ENCODE data around the gene TRIM3.
"Not testable (repeated sequence)": the region's sequence is repeated elsewhere in the genome, so short reads cannot be mapped to it uniquely, and the experiment has no call there.

DNA sequence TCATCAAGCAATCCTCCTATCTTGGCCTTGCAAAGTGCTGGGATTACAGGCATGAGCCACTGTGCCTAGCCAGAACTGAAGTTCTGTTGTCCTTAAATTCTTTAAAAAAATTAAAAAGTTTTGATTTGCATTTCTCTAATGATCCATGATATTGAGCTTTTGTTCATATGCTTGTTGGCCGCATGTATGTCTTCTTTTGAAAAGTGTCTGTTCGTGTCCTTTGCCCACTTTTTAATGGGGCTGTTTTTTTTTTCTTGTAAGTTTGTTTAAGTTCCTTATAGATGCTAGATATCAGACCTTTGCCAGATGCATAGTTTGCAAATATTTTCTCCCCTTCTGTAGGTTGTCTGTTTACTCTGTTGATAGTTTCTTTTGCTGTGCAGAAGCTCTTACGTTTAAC, 48.2 kb upstream of the TRIM3 start:
- TF ChIP-seq POLR2AphosphoS5 (IDR thresholded peaks at IDR 0.05; ENCODE audit: borderline replicate concordance, low read depth, low read length); EZH2 (IDR thresholded peaks at IDR 0.05): not testable (repeated sequence)
